GM19023 (cell line): ENCODE measurements around the gene NOM1.
"Not testable (repeated sequence)": the region's sequence is repeated elsewhere in the genome, so short reads cannot be mapped to it uniquely, and the experiment has no call there.

Source experiments
- ATAC-seq: cut with Tn5 transposase; IDR thresholded peaks from one replicate; pipeline ENCODE4 v1.9.1; 2021; ENCODE audit warnings: mild to moderate bottlenecking, moderate library complexity; ENCODE audit not compliant: unreplicated experiment

The NOM1 gene

GRCh38 chr7:156949541-156950380 lies at the start of gene NOM1:
NOM1 (plus strand) TSS chr7:156949712; CDS start chr7:156949738, 26 bp downstream.
- peak; percentile 89 for ATAC-seq

DNA sequence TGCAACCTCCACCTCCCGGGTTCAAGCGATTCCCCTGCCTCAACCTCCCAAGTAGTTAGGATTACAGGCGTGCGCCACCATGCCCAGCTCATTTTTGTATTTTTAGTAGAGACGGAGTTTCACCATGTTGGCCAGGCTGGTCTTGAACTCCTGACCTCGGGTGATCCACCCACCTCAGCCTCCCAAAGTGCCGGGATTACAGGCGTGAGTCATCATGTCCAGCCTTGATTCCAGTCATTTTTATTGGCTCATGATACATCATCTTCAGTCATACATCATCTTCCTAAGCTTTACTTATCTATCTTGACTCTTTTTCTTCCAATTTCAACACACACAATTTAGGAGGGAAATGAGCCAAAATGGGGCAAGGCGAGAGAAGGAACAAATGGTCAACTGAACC lies 49.4 kb upstream of the NOM1 start:
- ATAC-seq, result not testable (repeated sequence)

DNA sequence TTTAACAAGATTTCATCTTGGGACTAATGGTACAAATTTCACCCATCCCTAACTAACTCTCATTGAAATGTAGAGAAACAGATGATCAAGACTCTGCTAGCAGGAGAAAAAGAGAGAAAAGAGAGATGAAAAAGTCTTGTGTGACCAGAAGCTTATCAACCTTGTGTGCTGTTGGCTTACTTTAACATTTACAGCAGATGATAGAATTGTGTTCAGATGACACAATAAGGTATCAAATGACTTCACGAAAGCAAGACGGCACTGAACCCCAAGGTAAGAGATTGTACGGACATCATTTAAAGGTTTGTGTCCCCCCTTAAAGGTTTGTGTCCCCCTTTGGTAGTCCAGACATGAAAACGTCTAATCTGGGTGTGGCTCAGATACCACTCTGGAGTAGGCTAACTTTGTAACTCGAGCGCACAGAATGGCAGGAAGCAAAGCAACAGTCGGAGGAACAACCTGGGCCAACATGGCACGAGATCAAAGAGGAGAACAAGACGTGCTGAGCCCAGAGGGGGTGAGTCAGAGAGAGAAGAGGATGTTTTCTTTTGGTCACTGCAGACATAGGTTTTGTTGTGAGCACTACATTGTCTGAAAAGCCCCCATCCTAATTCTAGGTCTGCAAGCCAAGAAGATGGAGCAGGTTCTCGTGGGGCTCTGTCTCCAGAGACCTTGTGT lies 46.1 kb upstream of the NOM1 start:
- no peak for ATAC-seq

DNA sequence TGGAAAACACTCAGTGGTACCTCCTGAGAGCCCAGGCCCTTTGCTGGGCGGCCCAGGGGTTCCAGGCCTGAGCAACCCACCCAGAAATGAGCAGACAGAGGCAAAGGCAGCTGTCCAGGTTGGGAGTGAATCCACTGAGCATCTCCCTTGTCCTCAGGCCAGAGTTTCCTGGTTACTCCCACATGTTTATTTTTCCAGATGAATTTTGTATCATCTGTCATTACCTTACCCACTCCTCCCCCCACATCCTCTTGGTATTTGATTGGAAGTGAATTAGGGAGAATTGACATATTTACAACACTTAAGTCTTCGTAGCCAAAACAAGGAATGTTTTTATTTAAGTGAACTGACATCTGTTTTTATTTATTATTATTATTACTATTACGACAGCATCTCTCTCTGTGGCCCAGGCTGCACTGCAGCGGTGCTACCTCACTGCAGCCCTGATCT lies 43.3 kb upstream of the NOM1 start:
- ATAC-seq, result no peak

GRCh38 chr7:156907656-156908055 lies 41.9 kb upstream of the NOM1 start:
- ATAC-seq, result no peak

GRCh38 chr7:156909574-156910252 lies 39.8 kb upstream of the NOM1 start:
- not testable (repeated sequence) for ATAC-seq

DNA sequence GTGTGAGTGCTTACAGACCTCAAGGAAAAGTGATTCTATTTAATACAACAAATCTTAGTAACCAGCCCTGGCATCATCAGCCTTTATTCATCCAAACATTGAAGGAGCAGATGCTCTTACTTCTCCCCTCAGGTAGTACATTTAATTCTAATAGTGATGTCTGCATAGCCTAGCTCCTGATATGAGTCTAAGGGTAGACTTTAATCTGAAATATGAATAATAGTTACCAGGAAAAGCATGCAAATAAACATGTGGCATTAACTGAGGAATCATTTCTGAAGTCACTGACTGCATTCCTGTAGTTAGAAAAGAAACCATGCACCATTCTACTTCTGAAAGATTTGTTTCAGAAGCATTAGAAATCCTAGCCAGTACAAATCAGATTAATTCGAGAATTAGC lies 30.9 kb upstream of the NOM1 start:
- no peak for ATAC-seq

GRCh38 chr7:156919132-156919713 lies 30.3 kb upstream of the NOM1 start:
- ATAC-seq, result no peak

GRCh38 chr7:156920076-156920475 lies 29.4 kb upstream of the NOM1 start:
- no peak for ATAC-seq

DNA sequence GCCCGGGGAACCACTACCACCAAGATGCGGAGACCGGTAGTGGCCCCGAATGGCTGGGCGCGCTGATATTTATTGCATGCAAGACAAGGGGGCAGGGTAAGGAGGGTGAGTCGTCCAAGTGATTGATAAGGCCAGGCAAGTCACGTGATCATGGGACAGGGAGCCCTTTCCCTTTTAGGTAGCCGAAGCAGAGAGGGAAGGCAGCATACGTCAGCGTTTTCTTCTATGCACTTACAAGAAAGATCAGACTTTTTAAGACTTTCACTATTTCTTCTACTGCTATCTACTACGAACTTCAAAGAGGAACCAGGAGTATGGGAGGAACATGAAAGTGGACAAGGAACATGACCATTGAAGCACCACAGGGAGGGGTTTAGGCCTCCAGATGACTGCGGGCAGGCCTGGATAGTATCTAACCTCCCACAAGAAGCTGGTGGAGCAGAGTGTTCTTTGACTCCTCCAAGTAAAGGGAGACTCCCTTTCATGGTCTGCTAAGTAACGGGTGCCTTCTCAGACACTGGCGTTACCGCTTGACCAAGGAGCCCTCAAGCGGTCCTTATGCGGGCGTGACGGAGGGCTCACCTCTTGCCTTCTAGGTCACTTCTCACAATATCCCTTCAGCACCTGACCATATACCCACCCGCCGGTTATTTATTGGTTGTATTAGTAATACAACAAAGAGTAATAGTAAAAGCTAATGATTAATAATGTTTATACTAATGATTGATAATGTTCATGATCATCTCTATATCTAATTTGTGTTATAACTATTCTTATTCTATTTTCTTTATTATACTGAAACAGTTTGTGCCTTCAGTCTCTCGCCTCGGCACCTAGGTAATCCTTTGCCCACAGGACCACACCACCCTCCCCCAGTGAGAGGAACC lies 28.8 kb upstream of the NOM1 start:
- ATAC-seq, result not testable (repeated sequence)

DNA sequence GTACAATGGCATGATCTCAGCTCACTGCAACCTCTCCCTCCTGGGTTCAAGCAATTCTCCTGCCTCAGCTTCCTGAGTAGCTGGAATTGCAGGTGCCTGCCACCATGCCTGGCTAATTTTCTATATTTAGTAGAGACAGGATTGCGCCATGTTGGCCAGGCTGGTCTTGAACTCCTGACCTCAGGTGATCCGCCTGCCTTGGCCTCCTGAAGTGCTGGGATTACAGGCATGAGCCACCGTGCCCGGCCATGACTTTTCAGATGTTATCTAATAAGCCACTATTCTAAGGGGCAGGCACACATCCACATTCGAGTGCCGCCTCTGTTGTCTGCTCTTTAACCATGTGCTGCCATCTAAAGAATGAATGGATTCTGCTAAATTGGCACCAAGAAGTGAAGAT lies 27.2 kb upstream of the NOM1 start:
- not testable (repeated sequence) for ATAC-seq

DNA sequence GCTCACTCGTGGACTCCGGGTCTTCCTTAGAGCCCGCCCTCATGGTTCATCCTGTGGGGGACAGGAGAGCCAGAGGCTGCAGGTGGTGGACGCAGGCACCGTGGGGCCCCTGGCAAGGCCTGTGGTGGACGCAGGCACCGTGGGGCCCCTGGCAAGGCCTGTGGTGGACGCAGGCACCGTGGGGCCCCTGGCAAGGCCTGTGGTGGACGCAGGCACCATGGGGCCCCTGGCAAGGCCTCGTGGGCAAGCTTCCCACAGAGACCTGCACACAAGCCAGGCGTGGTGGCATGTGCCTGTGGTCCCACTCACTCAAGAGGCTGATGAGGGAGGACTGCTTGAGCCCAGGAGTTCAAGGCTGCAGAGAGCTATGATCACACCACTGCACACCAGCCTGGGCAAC lies 23.7 kb upstream of the NOM1 start:
- not testable (repeated sequence) for ATAC-seq

DNA sequence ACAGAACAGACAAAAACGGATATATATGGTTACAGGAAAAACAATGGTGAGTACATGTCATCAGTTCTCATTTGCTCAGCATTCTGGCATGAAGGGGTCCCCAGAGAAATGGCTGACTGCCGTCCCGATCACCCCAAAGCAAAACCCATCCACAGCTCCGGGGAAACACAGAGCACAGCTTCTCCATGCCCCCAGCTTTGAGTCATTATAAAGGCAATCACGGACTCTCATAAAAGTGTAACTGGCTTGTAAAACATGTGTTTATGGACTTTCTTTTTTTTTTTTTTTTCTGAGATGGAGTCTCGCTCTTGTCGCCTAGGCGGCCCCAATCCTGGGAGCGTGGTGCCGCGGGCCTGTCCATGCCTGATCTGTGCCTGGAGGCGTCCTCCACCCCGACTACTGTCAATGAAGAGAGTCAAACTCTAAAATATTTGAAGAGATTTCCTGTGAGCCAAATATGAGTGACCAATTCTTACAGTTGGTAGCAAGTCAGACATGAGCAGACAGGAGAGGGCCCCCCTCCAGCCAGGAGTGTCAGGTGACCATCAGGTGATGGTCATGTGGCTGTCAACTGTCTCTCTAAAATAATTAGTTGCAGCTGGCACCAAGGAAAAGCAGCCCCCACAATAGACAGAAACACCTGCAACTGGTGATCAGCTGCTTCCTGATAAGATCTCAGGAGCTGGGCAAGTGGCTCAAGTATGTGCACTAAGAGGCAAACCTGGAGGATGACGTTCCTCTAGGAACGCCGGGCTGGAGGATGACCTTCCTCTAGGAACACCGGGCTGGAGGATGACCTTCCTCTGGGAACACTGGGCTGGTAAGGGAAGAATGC lies 21.7 kb upstream of the NOM1 start:
- ATAC-seq, result no peak

DNA sequence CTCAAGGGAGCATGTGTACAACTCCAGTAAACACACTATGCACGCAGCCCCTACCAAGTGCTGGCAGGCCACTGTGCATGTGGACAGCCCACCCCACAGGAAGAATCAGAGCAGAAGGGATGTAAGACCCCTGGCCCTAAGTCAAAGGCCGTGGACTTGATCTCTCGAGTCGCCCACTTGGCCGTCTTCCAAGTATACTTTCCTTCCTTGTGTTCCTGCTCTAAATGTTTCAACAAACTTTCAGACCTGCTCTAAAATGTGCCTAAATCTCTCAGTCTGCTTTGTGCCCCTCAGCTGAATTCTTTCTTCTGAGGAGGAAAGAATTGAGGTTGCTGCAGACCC lies 21.1 kb upstream of the NOM1 start:
- no peak for ATAC-seq

GRCh38 chr7:156929789-156930539 lies 19.5 kb upstream of the NOM1 start:
- no peak for ATAC-seq

- no peak for ATAC-seq
Measured at GRCh38 chr7:156932006-156932405, 17.5 kb upstream of the NOM1 start.

- ATAC-seq, result no peak
Measured at GRCh38 chr7:156935250-156935649, 14.3 kb upstream of the NOM1 start.

DNA sequence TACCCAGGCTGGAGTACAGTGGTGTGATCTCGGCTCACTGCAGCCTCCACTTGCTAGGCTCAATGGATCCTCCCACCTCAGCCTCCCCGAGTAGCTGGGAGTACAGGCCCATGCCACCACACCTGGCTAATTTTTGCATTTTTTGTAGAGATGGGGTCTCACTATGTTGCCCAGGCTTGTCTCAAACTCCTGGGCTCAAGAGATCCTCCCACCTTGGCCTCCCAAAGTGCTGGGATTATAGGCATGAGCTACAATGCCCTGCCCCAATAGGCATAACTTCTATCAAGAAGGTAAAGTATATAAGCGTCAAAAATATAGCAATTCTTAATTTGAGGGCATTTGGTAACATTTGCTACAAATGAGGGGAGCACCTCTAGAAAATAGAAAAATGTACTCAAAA lies 12.7 kb upstream of the NOM1 start:
- ATAC-seq, result not testable (repeated sequence)
